Heart right ventricle (tissue), 16 donors: ENCODE results near the gene KHNYN. TPM values are rescaled to one million over a fixed set of nuclear protein-coding genes. Genes with fewer than 3 reads are reported as not detected.

ENCODE experiments used
- ATAC-seq, 8 donors: fragments of 200-7000 bp; cut with Tn5 transposase; one replicate each; pipeline ENCODE4 v1.9.1; 2020; ENCODE audit warnings: mild to moderate bottlenecking in 8 of 8, moderate library complexity in 8 of 8, moderate number of reproducible peaks in 1 of 8
- DNase-seq, 2 donors: peaks; one replicate each; pipeline ENCODE4 v3.0.0-alpha.2; 2020
- H3K27ac ChIP-seq, 10 donors: fragments of 200-600 bp; sonication (generic) in 2 of 10; one replicate each; pipeline versions ENCODE4 v1.5.0 to v1.8.0; 2020 to 2022; ENCODE audit warnings: mild to moderate bottlenecking in 3 of 10
- H3K27me3 ChIP-seq, 7 donors: fragments of 200-600 bp; one replicate each; pipeline ENCODE4 v1.8.0; 2021 to 2022; ENCODE audit warnings: mild to moderate bottlenecking in 2 of 7
- H3K36me3 ChIP-seq, 9 donors: fragments of 200-600 bp; sonication (generic) in 1 of 9; one replicate each; pipeline versions ENCODE4 v1.5.0 to v1.8.0; 2020 to 2022; ENCODE audit warnings: mild to moderate bottlenecking in 2 of 9
- H3K4me1 ChIP-seq, 9 donors: fragments of 200-600 bp; sonication (generic) in 1 of 9; one replicate each; pipeline versions ENCODE4 v1.5.0 to v1.8.0; 2020 to 2022; ENCODE audit warnings: mild to moderate bottlenecking in 4 of 9
- H3K4me3 ChIP-seq, 10 donors: fragments of 200-600 bp; sonication (generic) in 2 of 10; one replicate each; pipeline versions ENCODE4 v1.5.0 to v1.8.0; 2020 to 2022; ENCODE audit warnings: mild to moderate bottlenecking in 7 of 10, moderate library complexity in 2 of 10
- H3K9me3 ChIP-seq, 11 donors: fragments of 200-600 bp in 10 of 11; sonication (generic) in 2 of 11; one replicate each; pipeline versions ENCODE4 v1.5.0 to v1.8.0; 2013 to 2022; ENCODE audit warnings: mild to moderate bottlenecking in 2 of 11, control low read depth in 1 of 11, moderate library complexity in 1 of 11
- WGBS, 2 donors: extraction: QIAGEN DNeasy Blood & Tissue Kit; methylation state at CpG; one replicate each; pipeline ENCODE4 v1.1.7; 2013; ENCODE audit warnings: inconsistent platforms in 1 of 2; 5-methylcytosine and 5-hydroxymethylcytosine counted together
- intact Hi-C, 10 donors: fragments of 100-400 bp; cut with DNase I; formaldehyde crosslinking; loops; one replicate each; pipeline versions ENCODE4 v1.11.1 to v1.14.2; 2022
- polyA plus RNA-seq, 2 donors: library from polyadenylated mRNA; stranded (reverse); fragments of 200-250 nt; gene quantifications; one replicate each; pipeline ENCODE4 v1.2.3, GENCODE V29; 2013
- total RNA-seq, 10 donors: library from RNA; stranded (reverse); fragmentation: NEBNext Ultra II Directional in 3 of 10; extraction: Animal tissue kit (Norgen Biotek cat#: 25700) in 3 of 10; gene quantifications; one replicate each; pipeline versions ENCODE4 v1.2.1 to v1.2.4, GENCODE V29; 2021 to 2023
- TF ChIP-seq, protein P1 (sequence below), 9 donors: fragments of 200-600 bp; sonication (generic) in 2 of 9; IDR thresholded peaks; one replicate each; pipeline versions ENCODE4 v1.5.0 to v1.8.0; 2021 to 2022; ENCODE audit warnings: antibody characterized with exemption in 9 of 9, mild to moderate bottlenecking in 5 of 9, moderate library complexity in 1 of 9
- donor health status: Arrhythmogenic right ventricular cardiomyopathy.
- donor health status: ischemic (EF 13 %, LVEDD 7.1; RV severe dilation, severe dysfunction).
- donor health status: healthy with polysubstance abuse.
- donor health status: DM: no; HTN: yes; CAD: no.
- donor health status: DM: no; HTN: no; CAD: no.
- donor health status: ischemic (EF 25% LVEDD 6.9; RV normal size, moderate dysfunction).
- donor health status: ischemic (EF 25% LVEDD 5.7; RV mildly dilated, moderate dysfunction).
- donor health status: healthy.
- donor health status: DM: yes; HTN: yes; CAD: no.
- donor health status: Ischemic cardiomyopathy.
- donor health status: ischemic (EF 35%, LVEDD 5.7; RV mildly dilated, moderate dysfunction).
- donor health status: nonischemic (EF 11% LVEDD 7.7; RV severe dilation, severe dysfunction).
- donor health status: DM: yes; HTN: yes; CAD: no.
- donor health status: PGD.
- donor health status: ischemic (EF 29% LVEDD 5.4; RV normal size, mild dysfunction).
- donor health status: nonischemic (EF 23%, LVEDD 6.1; RV moderate dilation, normal function).

KHNYN gene
- total and polyA plus RNA-seq, 12 donors, result 14.0 to 30.1 (median 17.9) TPM

DNA sequence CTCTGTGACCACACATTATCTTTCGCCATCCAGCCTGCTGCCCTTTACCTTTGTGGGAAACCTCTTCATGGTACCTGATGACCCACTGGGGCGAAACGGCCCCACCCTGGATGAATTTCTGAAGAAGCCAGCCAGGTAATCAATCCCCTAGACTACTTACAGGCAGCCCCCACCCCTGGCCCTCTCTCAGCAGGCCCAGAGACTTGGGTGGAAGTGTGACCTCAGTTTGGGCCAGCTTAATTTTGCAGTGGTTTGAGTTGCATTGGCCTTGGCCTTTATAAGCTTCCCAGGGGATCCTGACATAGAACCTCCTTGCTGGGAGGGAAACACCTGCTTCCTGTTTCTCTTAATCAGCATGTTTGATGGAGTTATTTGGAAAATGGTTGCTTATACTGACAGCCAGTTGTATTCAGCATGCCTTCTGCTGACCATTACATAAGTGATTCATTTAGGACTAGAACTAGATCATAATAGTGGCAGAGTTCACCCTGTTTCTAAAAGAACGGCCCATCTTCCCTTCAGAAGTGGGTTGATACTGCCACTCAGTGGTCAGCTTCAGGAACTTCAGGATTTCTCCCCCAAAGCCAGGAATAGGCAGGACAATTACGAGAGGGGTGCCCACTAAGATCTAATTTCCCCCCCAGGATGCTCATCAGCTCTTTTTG is 6.7 kb downstream of the KHNYN start:
- Histone ChIP-seq H3K36me3 (peaks cover 0 to 98% (median 70%) of the 10 kb centered on the region in 9 donors), H3K4me1 (peaks cover 14 to 82% (median 72%) of the 10 kb centered on the region in 9 donors), H3K27ac (peak overlapping the region in 9 of 10 donors; percentile 54 to 82 (median 74)), H3K4me3 (peak overlapping the region in 1 of 10 donors; percentile 5), H3K9me3 (no peaks in the 10 kb centered on the region), H3K27me3 (no peaks in the 10 kb centered on the region)
- DNase-seq (peak in 1 of 2 donors; percentile 64), ATAC-seq (peak; percentile 36 to 77 (median 70))
- intact Hi-C loops, result loop anchor here in 7 of 10 donors (2.0 to 10.0 kb wide), 8 partner anchors 72 to 209 kb away; partner anchors contain the start of genes TINF2 (in 4 of the 7), ADCY4 (in 1 of the 7), GMPR2 (in 1 of the 7) and NEDD8 (in 1 of the 7)
- TF ChIP-seq, protein P1, sequence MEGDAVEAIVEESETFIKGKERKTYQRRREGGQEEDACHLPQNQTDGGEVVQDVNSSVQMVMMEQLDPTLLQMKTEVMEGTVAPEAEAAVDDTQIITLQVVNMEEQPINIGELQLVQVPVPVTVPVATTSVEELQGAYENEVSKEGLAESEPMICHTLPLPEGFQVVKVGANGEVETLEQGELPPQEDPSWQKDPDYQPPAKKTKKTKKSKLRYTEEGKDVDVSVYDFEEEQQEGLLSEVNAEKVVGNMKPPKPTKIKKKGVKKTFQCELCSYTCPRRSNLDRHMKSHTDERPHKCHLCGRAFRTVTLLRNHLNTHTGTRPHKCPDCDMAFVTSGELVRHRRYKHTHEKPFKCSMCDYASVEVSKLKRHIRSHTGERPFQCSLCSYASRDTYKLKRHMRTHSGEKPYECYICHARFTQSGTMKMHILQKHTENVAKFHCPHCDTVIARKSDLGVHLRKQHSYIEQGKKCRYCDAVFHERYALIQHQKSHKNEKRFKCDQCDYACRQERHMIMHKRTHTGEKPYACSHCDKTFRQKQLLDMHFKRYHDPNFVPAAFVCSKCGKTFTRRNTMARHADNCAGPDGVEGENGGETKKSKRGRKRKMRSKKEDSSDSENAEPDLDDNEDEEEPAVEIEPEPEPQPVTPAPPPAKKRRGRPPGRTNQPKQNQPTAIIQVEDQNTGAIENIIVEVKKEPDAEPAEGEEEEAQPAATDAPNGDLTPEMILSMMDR (IDR thresholded peaks at IDR 0.05), result peak; percentile 57 to 83 (median 79)
- 41 to 47% methylated on average over 5 of the region's 5 CpGs for WGBS, 2 donors

DNA sequence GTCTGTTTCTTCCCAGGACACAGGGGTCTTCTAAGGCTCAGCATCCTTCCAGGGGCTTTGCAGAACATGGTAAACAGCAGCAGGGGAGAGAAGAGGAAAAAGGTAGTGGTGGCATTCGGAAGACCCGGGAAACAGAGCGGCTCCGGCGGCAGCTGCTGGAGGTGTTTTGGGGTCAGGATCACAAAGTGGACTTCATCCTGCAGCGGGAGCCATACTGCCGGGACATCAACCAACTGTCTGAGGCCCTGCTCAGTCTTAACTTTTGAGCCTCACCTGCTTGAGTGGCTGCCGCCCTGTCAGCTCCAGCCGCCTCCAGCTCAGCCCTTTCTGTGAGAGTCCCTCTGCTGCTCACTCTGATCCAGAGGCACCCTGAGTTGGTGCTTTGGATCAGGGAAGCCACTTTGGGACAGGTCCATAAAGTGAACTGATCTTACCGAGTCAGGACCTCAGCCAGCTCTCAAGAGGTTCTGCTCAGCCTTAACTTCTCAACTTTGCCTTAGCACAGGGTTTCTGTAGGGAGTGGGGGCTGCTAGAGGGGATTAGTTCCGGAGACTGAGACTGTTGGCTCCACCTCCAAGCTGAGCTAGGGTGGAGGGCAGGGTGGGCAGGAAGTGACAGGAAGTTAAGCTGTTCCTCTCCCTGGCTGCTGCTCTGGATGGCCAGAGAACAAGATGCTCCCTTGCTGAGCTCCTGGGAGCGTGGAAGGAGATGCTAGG is 7.4 kb downstream of the KHNYN start:
- WGBS, 2 donors, result 53 to 57% methylated on average over 12 of the region's 12 CpGs
- Histone ChIP-seq H3K4me1 (peaks cover 7 to 80% (median 72%) of the 10 kb centered on the region in 9 donors), H3K27ac (peak overlapping the region in 9 of 10 donors; percentile 48 to 82 (median 74)), H3K27me3 (no peaks in the 10 kb centered on the region), H3K4me3 (peak overlapping the region in 1 of 10 donors; percentile 5), H3K9me3 (no peaks in the 10 kb centered on the region), H3K36me3 (peaks cover 0 to 94% (median 66%) of the 10 kb centered on the region in 9 donors)
- ATAC-seq (peak in 1 of 8 donors; percentile 8), DNase-seq (no peak)
- intact Hi-C loops, result loop anchor here in 7 of 10 donors (2.0 to 10.0 kb wide), 8 partner anchors 72 to 210 kb away; partner anchors contain the start of genes TINF2 (in 4 of the 7), ADCY4 (in 1 of the 7), GMPR2 (in 1 of the 7) and NEDD8 (in 1 of the 7)
- TF ChIP-seq, protein P1 (IDR thresholded peaks at IDR 0.05), result peak in 5 of 9 donors; percentile 3 to 31 (median 4)

DNA sequence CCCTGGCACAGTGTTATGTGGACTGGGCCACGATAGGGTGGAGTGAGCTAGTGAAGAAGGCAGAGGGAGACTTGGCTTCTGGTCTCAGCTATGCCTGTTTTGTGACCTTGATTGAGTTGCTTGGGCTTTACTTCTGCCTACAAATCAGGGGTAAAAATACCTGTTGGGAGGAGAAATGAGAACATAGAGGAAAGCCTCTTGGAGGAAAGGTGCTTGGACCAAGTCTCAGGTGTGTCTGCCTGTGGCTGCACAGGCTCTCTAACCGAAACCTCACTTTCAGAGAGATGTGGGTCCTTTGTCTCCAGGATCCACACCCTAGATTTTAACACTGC is 7.9 kb downstream of the KHNYN start:
- Histone ChIP-seq H3K9me3 (no peaks in the 10 kb centered on the region), H3K4me1 (peaks cover 7 to 75% (median 67%) of the 10 kb centered on the region in 9 donors), H3K36me3 (peaks cover 0 to 88% (median 61%) of the 10 kb centered on the region in 9 donors), H3K27ac (peak overlapping the region in 9 of 10 donors; percentile 48 to 82 (median 74)), H3K27me3 (no peaks in the 10 kb centered on the region), H3K4me3 (no peak overlapping the region)
- WGBS, 2 donors, result 61 to 65% methylated on average over 2 of the region's 2 CpGs
- TF ChIP-seq, protein P1 (IDR thresholded peaks at IDR 0.05), result no peak
- intact Hi-C loops, result loop anchor here in 7 of 10 donors (2.0 to 10.0 kb wide), 8 partner anchors 73 to 210 kb away; partner anchors contain the start of genes TINF2 (in 4 of the 7), ADCY4 (in 1 of the 7), GMPR2 (in 1 of the 7) and NEDD8 (in 1 of the 7)
- no peak for ATAC-seq
- no peak for DNase-seq
